Measurements from ENCODE around the gene ANKRD33B.

The ANKRD33B gene

GRCh38 chr5:10680876-10681481 is 117.1 kb downstream of the ANKRD33B start:
- no peak for DNase-seq

- no peak for DNase-seq
Observed at GRCh38 chr5:10681731-10682679, 118.1 kb downstream of the ANKRD33B start.

- DNase-seq: no peak
Observed at GRCh38 chr5:10682801-10683525, 119.1 kb downstream of the ANKRD33B start.

- DNase-seq: no peak
Observed at GRCh38 chr5:10684303-10685086, 120.6 kb downstream of the ANKRD33B start.

GRCh38 chr5:10685115-10685521 is 121.2 kb downstream of the ANKRD33B start:
- no peak for DNase-seq

GRCh38 chr5:10686890-10687289 is 123.0 kb downstream of the ANKRD33B start:
- no peak for DNase-seq

- DNase-seq: no peak
Observed at GRCh38 chr5:10688651-10689171, 124.8 kb downstream of the ANKRD33B start.

GRCh38 chr5:10689391-10690081 is 125.7 kb downstream of the ANKRD33B start:
- DNase-seq: no peak

GRCh38 chr5:10690460-10691440 is 126.9 kb downstream of the ANKRD33B start:
- DNase-seq: no peak

- DNase-seq: no peak
Observed at GRCh38 chr5:10691826-10692785, 128.2 kb downstream of the ANKRD33B start.

GRCh38 chr5:10695055-10695649 is 131.3 kb downstream of the ANKRD33B start:
- DNase-seq: no peak

- no peak for DNase-seq
Observed at GRCh38 chr5:10695759-10696543, 132.1 kb downstream of the ANKRD33B start.

GRCh38 chr5:10699281-10699874 is 135.5 kb downstream of the ANKRD33B start:
- no peak for DNase-seq

GRCh38 chr5:10699987-10700386 is 136.1 kb downstream of the ANKRD33B start:
- no peak for DNase-seq

GRCh38 chr5:10700516-10700915 is 136.6 kb downstream of the ANKRD33B start:
- DNase-seq: no peak

GRCh38 chr5:10701567-10702039 is 137.7 kb downstream of the ANKRD33B start:
- DNase-seq: no peak

- no peak for DNase-seq
Observed at GRCh38 chr5:10702040-10702629, 138.3 kb downstream of the ANKRD33B start.

Data from central memory CD4-positive, alpha-beta T cell (primary cell).